Upper lobe of left lung (tissue), 4 donors: ENCODE measurements around the gene CDH20.

ENCODE experiments used
- EP300 ChIP-seq, 4 donors: sonication (generic); formaldehyde crosslinking; IDR thresholded peaks; one replicate each; pipeline ENCODE4 v1.5.1; 2017; ENCODE audit warnings: antibody characterized with exemption in 4 of 4, control low read depth in 2 of 4
- TF ChIP-seq, protein P1 (sequence below), 6 experiments: fragments of 450-650 bp in 4 of 6; fragments of 200-600 bp in 2 of 6; sonication (generic) in 2 of 6; IDR thresholded peaks; one replicate each; pipeline ENCODE4 v1.5.1; 2016 to 2019; ENCODE audit warnings: antibody characterized with exemption in 6 of 6

DNA sequence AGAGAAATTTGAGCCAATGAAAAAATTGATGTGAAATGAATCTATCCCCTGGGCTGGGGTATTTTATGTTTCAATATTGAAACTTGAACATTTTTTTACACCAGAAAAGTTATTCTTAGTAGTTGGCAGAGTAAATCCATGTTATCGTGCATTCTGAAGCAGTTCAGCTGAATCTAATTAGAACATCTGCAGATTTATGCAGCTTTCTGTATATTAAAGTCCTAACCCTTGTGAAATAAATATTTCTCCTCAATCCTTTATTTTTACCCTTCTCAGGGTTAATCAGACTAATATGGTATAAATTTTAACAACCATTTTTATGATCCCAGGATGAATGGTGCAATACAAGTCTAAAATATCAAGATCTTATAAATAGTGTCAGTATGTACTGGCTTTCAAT lies 69.5 kb downstream of the CDH20 start:
- no peak for TF ChIP-seq EP300 (IDR thresholded peaks at IDR 0.05)
- TF ChIP-seq, protein P1, sequence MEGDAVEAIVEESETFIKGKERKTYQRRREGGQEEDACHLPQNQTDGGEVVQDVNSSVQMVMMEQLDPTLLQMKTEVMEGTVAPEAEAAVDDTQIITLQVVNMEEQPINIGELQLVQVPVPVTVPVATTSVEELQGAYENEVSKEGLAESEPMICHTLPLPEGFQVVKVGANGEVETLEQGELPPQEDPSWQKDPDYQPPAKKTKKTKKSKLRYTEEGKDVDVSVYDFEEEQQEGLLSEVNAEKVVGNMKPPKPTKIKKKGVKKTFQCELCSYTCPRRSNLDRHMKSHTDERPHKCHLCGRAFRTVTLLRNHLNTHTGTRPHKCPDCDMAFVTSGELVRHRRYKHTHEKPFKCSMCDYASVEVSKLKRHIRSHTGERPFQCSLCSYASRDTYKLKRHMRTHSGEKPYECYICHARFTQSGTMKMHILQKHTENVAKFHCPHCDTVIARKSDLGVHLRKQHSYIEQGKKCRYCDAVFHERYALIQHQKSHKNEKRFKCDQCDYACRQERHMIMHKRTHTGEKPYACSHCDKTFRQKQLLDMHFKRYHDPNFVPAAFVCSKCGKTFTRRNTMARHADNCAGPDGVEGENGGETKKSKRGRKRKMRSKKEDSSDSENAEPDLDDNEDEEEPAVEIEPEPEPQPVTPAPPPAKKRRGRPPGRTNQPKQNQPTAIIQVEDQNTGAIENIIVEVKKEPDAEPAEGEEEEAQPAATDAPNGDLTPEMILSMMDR (IDR thresholded peaks at IDR 0.05): no peak
